GM10266 (cell line): Measurements from ENCODE around the gene PLPPR3.
"Not testable (repeated sequence)": the region's sequence is repeated elsewhere in the genome, so short reads cannot be mapped to it uniquely, and the experiment has no call there.

Experiments used
- DNase-seq: peaks from one replicate; pipeline ENCODE4 v3.0.0; 2012; ENCODE audit errors: extremely low spot score
- TF ChIP-seq, protein P1 (sequence below): IDR thresholded peaks from 2 replicates; pipeline ENCODE4 v1.5.1; 2012; ENCODE audit warnings: mild to moderate bottlenecking, low read depth; ENCODE audit not compliant: control insufficient read depth, insufficient read depth; ENCODE audit errors: missing control alignments

PLPPR3 gene

DNA sequence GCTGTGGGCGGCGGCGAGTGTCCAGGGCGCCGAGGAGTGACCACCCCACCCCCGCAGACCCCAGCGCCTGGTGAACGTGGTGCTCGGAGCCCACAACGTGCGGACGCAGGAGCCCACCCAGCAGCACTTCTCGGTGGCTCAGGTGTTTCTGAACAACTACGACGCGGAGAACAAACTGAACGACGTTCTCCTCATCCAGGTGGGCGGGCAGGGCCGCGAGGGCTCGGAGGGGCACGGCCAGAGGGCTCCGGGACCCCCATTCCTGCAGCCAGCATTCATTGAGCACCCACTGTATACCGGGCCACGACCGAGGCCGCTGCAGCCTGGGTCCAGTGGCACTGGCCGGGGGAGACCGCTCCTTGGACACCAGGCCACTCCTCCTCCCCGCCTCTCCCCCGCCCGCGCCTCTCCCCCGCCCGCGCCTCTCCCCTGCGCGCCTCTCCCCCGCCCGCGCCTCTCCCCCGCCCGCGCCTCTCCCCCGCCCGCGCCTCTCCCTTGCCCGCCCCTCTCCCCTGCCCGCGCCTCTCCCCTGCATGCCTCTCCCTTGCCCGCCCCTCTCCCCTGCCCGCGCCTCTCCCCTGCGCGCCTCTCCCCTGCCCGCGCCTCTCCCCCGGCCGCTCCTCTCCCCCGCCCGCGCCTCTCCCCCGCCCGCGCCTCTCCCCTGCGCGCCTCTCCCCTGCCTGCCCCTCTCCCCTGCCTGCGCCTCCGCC, 22.2 kb upstream of the PLPPR3 start:
- no peak for DNase-seq
- TF ChIP-seq, protein P1, sequence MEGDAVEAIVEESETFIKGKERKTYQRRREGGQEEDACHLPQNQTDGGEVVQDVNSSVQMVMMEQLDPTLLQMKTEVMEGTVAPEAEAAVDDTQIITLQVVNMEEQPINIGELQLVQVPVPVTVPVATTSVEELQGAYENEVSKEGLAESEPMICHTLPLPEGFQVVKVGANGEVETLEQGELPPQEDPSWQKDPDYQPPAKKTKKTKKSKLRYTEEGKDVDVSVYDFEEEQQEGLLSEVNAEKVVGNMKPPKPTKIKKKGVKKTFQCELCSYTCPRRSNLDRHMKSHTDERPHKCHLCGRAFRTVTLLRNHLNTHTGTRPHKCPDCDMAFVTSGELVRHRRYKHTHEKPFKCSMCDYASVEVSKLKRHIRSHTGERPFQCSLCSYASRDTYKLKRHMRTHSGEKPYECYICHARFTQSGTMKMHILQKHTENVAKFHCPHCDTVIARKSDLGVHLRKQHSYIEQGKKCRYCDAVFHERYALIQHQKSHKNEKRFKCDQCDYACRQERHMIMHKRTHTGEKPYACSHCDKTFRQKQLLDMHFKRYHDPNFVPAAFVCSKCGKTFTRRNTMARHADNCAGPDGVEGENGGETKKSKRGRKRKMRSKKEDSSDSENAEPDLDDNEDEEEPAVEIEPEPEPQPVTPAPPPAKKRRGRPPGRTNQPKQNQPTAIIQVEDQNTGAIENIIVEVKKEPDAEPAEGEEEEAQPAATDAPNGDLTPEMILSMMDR = no peak

DNA sequence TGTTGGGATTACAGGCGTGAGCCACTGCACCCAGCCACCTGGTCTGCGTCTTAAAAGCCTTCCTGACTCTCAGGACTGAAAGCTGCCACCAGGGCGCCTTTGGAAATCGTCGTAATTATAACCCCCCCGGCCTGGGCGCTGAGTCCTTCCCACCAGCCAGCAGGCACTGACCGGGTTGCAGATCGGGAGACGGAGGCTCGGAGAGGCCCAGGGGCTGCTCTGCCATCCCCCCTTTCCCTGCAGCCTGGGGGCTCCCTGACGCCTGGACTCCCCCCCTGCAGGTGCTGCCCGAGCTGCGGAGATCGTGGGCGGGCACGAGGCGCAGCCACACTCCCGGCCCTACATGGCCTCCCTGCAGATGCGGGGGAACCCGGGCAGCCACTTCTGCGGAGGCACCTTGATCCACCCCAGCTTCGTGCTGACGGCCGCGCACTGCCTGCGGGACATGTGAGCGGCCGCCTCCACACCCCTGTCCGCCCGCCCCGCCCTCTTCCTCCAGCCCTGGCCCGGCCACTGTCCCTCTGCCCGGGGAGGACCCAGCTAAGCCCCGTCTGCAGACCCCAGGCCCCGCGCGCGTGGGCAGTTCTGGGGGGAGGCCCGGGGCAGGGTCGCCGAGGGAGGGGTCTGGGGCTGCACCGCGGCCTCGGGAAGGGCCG, 21.6 kb upstream of the PLPPR3 start:
- no peak for DNase-seq
- TF ChIP-seq, protein P1 = no peak

DNA sequence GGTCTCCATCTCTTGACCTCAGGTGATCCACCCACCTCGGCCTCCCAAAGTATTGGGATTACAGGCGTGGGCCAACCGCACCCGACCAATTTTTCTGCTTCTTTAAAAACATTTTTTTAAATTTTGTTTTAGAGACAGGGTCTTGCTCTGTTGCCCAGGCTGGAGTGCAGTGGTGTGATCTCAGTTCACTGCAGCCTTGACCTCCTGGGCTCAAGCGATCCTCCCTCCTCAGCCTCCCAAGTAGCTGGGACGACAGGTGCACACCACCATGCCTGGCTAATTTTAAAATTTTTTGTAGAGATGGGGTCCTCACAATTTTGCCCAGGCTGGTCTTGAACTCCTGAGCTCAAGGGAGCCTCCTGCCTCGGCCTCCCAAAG, 21.0 kb upstream of the PLPPR3 start:
- DNase-seq = not testable (repeated sequence)

DNA sequence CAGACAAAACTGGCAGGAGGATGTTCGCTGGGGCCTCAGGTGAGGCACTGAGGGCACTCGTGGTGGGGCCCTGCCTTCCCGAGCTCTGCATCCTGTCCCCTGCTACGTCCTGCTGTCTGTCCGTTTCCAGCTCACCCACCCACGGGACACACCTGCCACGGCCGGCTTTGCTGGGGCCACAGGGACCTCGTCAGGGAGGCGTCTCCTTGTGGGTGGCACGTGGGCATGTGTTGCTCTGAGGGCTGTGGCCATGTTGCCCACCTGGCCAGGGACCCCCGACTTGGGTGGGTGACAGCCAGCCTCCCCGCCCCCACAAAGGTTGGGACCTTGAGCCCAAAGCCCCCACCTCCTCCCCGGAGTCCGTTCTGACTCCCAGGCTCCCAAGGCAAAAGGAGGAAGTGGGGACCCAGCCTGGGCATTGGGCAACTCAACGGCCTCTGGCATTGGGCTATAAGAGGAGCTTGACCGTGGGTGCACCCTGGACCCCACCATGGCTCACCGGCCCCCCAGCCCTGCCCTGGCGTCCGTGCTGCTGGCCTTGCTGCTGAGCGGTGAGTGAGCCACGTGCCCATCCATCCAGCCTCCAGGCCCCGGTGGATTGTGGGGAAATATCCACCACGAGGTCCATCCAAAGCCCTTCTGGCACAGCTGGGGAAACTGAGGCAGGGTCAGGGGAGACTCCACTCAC, 18.9 kb upstream of the PLPPR3 start, which contains the start of gene PRTN3:
Gene PRTN3 (plus strand): TSS at position 481 of the 688 bp plus-strand sequence. CDS start 10 bp downstream, at position 491.
- DNase-seq = no peak
- TF ChIP-seq, protein P1 = no peak

DNA sequence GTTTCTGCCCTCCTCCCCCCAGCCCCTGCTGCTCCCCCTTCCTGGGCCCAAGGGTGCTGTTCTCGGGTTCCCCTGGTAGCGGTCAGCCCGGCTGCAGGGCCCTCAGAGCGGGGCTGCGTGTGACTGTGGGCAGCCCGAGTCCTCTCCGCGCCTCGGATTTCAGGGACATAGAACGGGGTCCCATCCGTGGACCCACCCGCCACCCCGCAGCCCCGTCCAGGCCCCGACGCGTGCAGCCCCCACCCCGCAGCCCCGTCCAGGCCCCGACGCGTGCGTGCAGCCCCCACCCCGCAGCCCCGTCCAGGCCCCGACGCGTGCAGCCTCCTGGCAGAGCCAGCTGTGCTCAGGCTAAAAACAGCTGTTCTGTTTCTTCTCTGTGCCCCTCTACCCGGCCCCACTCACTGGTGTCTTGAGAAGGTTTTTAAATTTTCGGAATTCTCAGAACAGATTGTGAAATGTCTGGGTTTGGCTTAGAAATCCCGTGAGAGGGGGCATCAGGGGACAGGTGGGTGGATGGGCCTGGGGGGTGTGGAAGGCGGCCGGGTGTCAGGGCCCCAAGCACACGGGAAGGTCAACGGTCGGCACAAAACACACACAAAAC, 13.6 kb upstream of the PLPPR3 start:
- TF ChIP-seq, protein P1 = no peak
- DNase-seq = no peak

DNA sequence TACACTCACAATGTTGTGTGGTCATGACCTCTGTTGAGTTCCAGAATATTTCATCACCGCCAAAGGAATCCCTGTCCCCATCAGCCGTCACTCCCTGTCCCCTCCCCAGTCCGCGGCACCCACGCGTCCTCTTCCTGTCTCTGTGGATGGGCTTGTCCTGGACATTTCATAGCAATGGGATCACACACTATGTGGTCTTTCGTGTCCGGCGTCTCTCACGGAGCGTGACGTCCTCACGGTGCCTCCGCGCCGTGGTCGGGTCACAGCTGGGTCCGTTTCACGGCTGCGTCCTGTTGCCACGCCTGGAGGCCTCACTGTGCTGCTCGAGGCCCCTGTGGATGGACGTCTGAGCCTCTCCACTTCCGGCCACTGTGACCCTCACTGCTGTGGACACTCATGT, 12.5 kb upstream of the PLPPR3 start:
- TF ChIP-seq, protein P1 = no peak
- DNase-seq = no peak

DNA sequence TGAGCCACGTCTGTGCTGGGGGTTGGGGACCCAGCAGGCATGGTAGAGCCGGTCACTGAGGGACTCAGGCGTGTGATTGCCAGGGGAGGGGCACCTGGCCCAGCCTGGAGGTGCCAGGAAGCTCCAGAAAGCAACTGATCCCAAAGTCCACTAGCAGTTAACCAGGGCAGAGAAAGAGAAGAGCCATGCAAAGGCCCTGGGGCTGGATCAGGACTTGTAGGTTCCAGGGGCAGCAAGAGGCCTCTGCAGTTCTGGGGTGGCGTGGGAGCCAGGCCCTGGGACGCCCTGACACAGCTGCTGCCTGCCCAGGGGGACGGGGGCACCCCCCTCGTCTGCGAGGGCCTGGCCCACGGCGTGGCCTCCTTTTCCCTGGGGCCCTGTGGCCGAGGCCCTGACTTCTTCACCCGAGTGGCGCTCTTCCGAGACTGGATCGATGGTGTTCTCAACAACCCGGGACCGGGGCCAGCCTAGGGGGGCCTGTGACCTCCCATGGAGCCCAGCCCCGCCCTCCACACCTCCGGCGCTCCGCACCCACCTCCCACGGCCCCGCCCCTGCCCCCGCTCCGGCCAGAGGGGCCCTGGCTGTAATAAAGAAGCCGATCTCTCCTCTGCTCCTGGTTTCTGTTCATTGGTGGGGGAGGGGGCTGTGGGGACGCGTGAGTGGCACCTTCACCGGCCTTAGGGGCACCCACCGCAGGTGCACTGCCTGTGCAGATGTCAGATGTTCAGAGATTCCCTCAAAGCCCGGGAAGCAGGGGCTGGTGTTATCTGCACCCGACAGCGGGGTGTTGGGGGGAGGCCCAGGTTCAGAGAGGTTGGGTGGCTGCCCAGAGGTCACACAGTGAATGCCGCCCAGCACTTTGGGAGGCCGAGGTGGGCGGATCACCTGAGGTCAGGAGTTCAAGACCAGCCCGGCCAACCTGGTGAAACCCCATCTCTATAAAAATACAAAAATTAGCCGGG, 9.9 kb upstream of the PLPPR3 start:
- no peak for DNase-seq
- TF ChIP-seq, protein P1 = no peak
